NB4 (cell line): ENCODE measurements around the gene GRM7.

Experiments used
- CTCF ChIP-seq: IDR thresholded peaks from one replicate; pipeline ENCODE4 v1.5.1; 2012; ENCODE audit warnings: low read depth, low read length
- MYC ChIP-seq: IDR thresholded peaks from 2 replicates; pipeline ENCODE4 v1.6.1; 2011; ENCODE audit warnings: low read depth, low read length
- POLR2A ChIP-seq: IDR thresholded peaks from 2 replicates; pipeline ENCODE4 v1.6.1; 2011; ENCODE audit warnings: mild to moderate bottlenecking; ENCODE audit not compliant: insufficient read length; ENCODE audit errors: extremely low read depth

GRCh38 chr3:7086417-7086816 lies 225.5 kb downstream of the GRM7 start:
- TF ChIP-seq CTCF, result no peak
- TF ChIP-seq POLR2A, result no peak
- no peak for TF ChIP-seq MYC
